CD4-positive, alpha-beta T cell (primary cell): ENCODE results near the gene XRRA1. TPM values are rescaled to one million over a fixed set of nuclear protein-coding genes. Genes with fewer than 3 reads are reported as not detected.

Experiments used
- ATAC-seq: fragments of 200-7000 bp; cut with Tn5 transposase; one replicate; pipeline ENCODE4 v1.10.0; 2022; ENCODE audit warnings: mild to moderate bottlenecking; ENCODE audit not compliant: poor library complexity
- CTCF ChIA-PET: fragments of 350-600 bp; sonication (Branson Sonifier 250); formaldehyde crosslinking; loops from one replicate; lab custom pipeline; 2021; ENCODE audit warnings: antibody characterized with exemption, inconsistent platforms; lab: Charles Lee
- POLR2A ChIA-PET: fragments of 350-600 bp; sonication (Branson Sonifier 250); formaldehyde crosslinking; loops from one replicate; lab custom pipeline; 2021; ENCODE audit warnings: antibody characterized with exemption, inconsistent platforms; lab: Charles Lee
- DNase-seq, 14 experiments: peaks; one replicate each; pipeline ENCODE4 v3.0.0-alpha.2; 2013 to 2020; ENCODE audit warnings: mixed read lengths in 2 of 14
- H3K27ac ChIP-seq, 2 donors: one replicate each; pipeline versions ENCODE4 v1.5.1 to v1.7.0; 2013; ENCODE audit warnings: low read length in 2 of 2, low read depth in 1 of 2, mild to moderate bottlenecking in 1 of 2
- H3K27me3 ChIP-seq, 2 experiments: 1 replicate in 1 of 2; 2 replicates in 1 of 2; pipeline versions ENCODE4 v1.6.1 to v1.7.0; 2013; ENCODE audit warnings: low read length in 2 of 2, control low read depth in 1 of 2, mild to moderate bottlenecking in 1 of 2, moderate library complexity in 1 of 2; ENCODE audit not compliant: insufficient read depth in 2 of 2, control insufficient read depth in 1 of 2
- H3K36me3 ChIP-seq: one replicate; pipeline ENCODE4 v1.6.1; 2013; ENCODE audit warnings: low read length, control low read depth; ENCODE audit not compliant: insufficient read depth
- H3K4me1 ChIP-seq: one replicate; pipeline ENCODE4 v1.6.1; 2013; ENCODE audit warnings: low read length, control low read depth; ENCODE audit not compliant: insufficient read depth
- H3K4me3 ChIP-seq: one replicate; pipeline ENCODE4 v1.5.1; 2013; ENCODE audit warnings: mild to moderate bottlenecking, low read length, moderate library complexity
- H3K9me3 ChIP-seq, 2 experiments: 1 replicate in 1 of 2; 2 replicates in 1 of 2; pipeline versions ENCODE4 v1.6.1 to v1.7.0; 2013; ENCODE audit warnings: low read length in 2 of 2, mild to moderate bottlenecking in 2 of 2, control low read depth in 1 of 2, moderate library complexity in 1 of 2; ENCODE audit not compliant: control insufficient read depth in 1 of 2, insufficient read depth in 1 of 2
- H3K27ac Mint-ChIP-seq: one replicate; pipeline ENCODE4 v1.8.0; 2020; ENCODE audit warnings: mixed read lengths
- H3K27me3 Mint-ChIP-seq: one replicate; pipeline ENCODE4 v1.8.0; 2021; ENCODE audit warnings: mixed read lengths
- H3K36me3 Mint-ChIP-seq: one replicate; pipeline ENCODE4 v1.8.0; 2021; ENCODE audit warnings: low read depth, mixed read lengths
- H3K4me1 Mint-ChIP-seq: one replicate; pipeline ENCODE4 v1.8.0; 2021; ENCODE audit warnings: low read depth, mixed read lengths
- H3K4me3 Mint-ChIP-seq: one replicate; pipeline ENCODE4 v1.8.0; 2020; ENCODE audit warnings: mild to moderate bottlenecking, mixed read lengths
- H3K9me3 Mint-ChIP-seq: one replicate; pipeline ENCODE4 v1.8.0; 2020; ENCODE audit warnings: mixed read lengths
- intact Hi-C, 2 experiments: fragments of 100-400 bp; cut with DNase I in 1 of 2; cut with micrococcal nuclease in 1 of 2; formaldehyde crosslinking; loops; one replicate each; pipeline versions ENCODE4 v1.15.1 to v1.9.0; 2023 to 2025; cut with DNase I, micrococcal nuclease
- total RNA-seq, 174 experiments: library from RNA in 2 of 174; stranded (reverse) in 2 of 174; gene quantifications; one replicate each; pipeline ENCODE4 v1.2.3 and lab custom pipeline; 2021 to 2026
- TF ChIP-seq, protein P1 (sequence below): fragments of 200-600 bp; IDR thresholded peaks from one replicate; pipeline ENCODE4 v1.8.0; 2022; ENCODE audit warnings: antibody characterized with exemption, mild to moderate bottlenecking

XRRA1 gene
- total RNA-seq, 2 experiments from 2014 or later: 12.2 to 12.5 TPM

GRCh38 chr11:74927496-74927895 is 21.4 kb downstream of the XRRA1 start:
- Histone ChIP-seq H3K9me3 (no peaks in the 10 kb centered on the region), H3K4me1 (no peaks in the 10 kb centered on the region), H3K36me3 (peaks cover 72% of the 10 kb centered on the region), H3K27me3 (no peaks in the 10 kb centered on the region), H3K4me3 (no peak overlapping the region), H3K27ac (no peak overlapping the region)
- peaks cover 3% of the 10 kb centered on the region for H3K36me3 Mint-ChIP-seq
- ChIA-PET POLR2A (interaction anchor here (0.6 kb wide), 1 partner anchor 125 kb away, joined by 3 read pairs; no protein-coding TSS in a partner anchor), CTCF (no interaction called here)
- H3K4me3 Mint-ChIP-seq: no peak overlapping the region
- no peak for DNase-seq
- H3K27ac Mint-ChIP-seq: no peak overlapping the region
- no peaks in the 10 kb centered on the region for H3K9me3 Mint-ChIP-seq
- TF ChIP-seq, protein P1, sequence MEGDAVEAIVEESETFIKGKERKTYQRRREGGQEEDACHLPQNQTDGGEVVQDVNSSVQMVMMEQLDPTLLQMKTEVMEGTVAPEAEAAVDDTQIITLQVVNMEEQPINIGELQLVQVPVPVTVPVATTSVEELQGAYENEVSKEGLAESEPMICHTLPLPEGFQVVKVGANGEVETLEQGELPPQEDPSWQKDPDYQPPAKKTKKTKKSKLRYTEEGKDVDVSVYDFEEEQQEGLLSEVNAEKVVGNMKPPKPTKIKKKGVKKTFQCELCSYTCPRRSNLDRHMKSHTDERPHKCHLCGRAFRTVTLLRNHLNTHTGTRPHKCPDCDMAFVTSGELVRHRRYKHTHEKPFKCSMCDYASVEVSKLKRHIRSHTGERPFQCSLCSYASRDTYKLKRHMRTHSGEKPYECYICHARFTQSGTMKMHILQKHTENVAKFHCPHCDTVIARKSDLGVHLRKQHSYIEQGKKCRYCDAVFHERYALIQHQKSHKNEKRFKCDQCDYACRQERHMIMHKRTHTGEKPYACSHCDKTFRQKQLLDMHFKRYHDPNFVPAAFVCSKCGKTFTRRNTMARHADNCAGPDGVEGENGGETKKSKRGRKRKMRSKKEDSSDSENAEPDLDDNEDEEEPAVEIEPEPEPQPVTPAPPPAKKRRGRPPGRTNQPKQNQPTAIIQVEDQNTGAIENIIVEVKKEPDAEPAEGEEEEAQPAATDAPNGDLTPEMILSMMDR: no peak
- intact Hi-C loops: no loop called here
- no peaks in the 10 kb centered on the region for H3K27me3 Mint-ChIP-seq
- H3K4me1 Mint-ChIP-seq: no peaks in the 10 kb centered on the region
- no peak for ATAC-seq

DNA sequence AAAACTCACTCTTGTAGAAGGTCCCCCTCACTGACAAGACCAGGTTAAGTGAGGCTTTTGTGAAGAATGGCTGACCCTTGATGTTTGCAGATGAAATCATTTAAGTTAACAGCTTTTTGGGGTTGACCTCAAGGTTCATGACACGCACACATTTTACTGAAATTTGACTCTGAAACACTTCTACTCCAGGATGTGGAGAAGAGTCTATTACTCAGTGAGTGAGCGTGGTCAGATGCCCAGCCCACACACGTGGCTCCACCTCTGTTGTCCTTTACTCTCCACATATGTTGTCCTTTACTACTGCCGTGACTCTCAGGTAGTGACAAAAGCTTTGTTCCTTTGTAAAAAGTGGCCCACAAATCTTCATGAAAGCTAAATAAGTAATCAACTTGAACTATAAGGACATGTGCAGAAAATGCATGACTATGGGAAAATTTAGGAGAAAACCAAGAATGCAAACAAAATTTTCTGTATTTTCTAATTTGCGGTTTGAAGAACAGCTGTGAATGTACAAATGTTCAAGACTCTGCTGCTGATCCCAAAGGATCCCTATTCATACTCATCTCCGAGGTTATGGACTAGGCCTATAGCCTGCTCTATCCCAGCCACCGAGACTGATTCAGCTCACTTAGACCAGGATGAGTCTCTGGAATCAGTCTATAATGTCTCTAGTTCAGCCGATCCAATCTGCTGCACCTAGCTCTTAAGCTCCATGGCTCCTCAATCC is 22.4 kb downstream of the XRRA1 start:
- no peak overlapping the region for H3K4me3 Mint-ChIP-seq
- H3K4me1 Mint-ChIP-seq: no peaks in the 10 kb centered on the region
- H3K9me3 Mint-ChIP-seq: no peaks in the 10 kb centered on the region
- H3K4me1 ChIP-seq: no peaks in the 10 kb centered on the region
- TF ChIP-seq, protein P1: no peak
- DNase-seq (no peak), ATAC-seq (no peak)
- ChIA-PET CTCF (no interaction called here), POLR2A (interaction anchor here (0.6 kb wide), 1 partner anchor 126 kb away, joined by 3 read pairs; no protein-coding TSS in a partner anchor)
- no peak overlapping the region for H3K27ac Mint-ChIP-seq
- peaks cover 69% of the 10 kb centered on the region for H3K36me3 ChIP-seq
- H3K36me3 Mint-ChIP-seq: peaks cover 10% of the 10 kb centered on the region
- intact Hi-C loops: no loop called here
- H3K9me3 ChIP-seq: no peaks in the 10 kb centered on the region
- H3K27me3 Mint-ChIP-seq: no peaks in the 10 kb centered on the region
- no peak overlapping the region for H3K4me3 ChIP-seq
- H3K27ac ChIP-seq: no peak overlapping the region
- H3K27me3 ChIP-seq: no peaks in the 10 kb centered on the region

GRCh38 chr11:74925281-74925680 is 23.6 kb downstream of the XRRA1 start:
- POLR2A ChIA-PET: no interaction called here
- no peak overlapping the region for H3K4me3 Mint-ChIP-seq

More at GRCh38 chr11:74925281-74925680, 23.6 kb downstream of the XRRA1 start:
- Mint-ChIP-seq H3K9me3 (no peaks in the 10 kb centered on the region), H3K27ac (no peak overlapping the region), H3K27me3 (no peaks in the 10 kb centered on the region), H3K4me1 (no peaks in the 10 kb centered on the region), H3K36me3 (peaks cover 22% of the 10 kb centered on the region)
- no peak for ATAC-seq
- peaks cover 76% of the 10 kb centered on the region for H3K36me3 ChIP-seq
- TF ChIP-seq, protein P1: no peak
- H3K4me1 ChIP-seq: no peaks in the 10 kb centered on the region
- no peaks in the 10 kb centered on the region for H3K27me3 ChIP-seq
- no peaks in the 10 kb centered on the region for H3K9me3 ChIP-seq
- no peak overlapping the region for H3K27ac ChIP-seq
- no peak for DNase-seq
- intact Hi-C loops: no loop called here
- CTCF ChIA-PET: no interaction called here
- H3K4me3 ChIP-seq: no peak overlapping the region
